HEK293 (cell line): ENCODE data around the gene TMF1.
A peak's percentile ranks its signal among the peaks of the same experiment; 100 is the strongest.

Source experiments
- FEZF1 ChIP-seq: fragments of 450-650 bp; formaldehyde crosslinking; IDR thresholded peaks from 2 replicates; pipeline ENCODE4 v1.5.1; 2016; ENCODE audit warnings: missing biosample characterization, missing genetic modification characterization
- GFI1B ChIP-seq: fragments of 450-650 bp; formaldehyde crosslinking; IDR thresholded peaks from 2 replicates; pipeline ENCODE4 v1.5.1; 2016; ENCODE audit warnings: missing biosample characterization, missing genetic modification characterization
- IKZF3 ChIP-seq: fragments of 450-650 bp; IDR thresholded peaks from 2 replicates; pipeline ENCODE4 v1.5.0; 2018; ENCODE audit warnings: missing biosample characterization, mild to moderate bottlenecking, missing genetic modification characterization, moderate library complexity
- OSR2 ChIP-seq: fragments of 450-650 bp; formaldehyde crosslinking; IDR thresholded peaks from 2 replicates; pipeline ENCODE4 v1.5.1; 2016; ENCODE audit warnings: missing biosample characterization, missing genetic modification characterization
- PRDM1 ChIP-seq: fragments of 450-650 bp; formaldehyde crosslinking; IDR thresholded peaks from 2 replicates; pipeline ENCODE4; 2016; ENCODE audit warnings: missing biosample characterization, missing genetic modification characterization
- RBAK ChIP-seq: fragments of 450-650 bp; formaldehyde crosslinking; IDR thresholded peaks from 2 replicates; pipeline ENCODE4 v1.5.1; 2016; ENCODE audit warnings: missing biosample characterization, missing genetic modification characterization
- SP3 ChIP-seq: fragments of 450-650 bp; formaldehyde crosslinking; IDR thresholded peaks from 2 replicates; pipeline ENCODE4 v1.5.1; 2016; ENCODE audit warnings: missing biosample characterization, missing genetic modification characterization
- WT1 ChIP-seq: fragments of 450-650 bp; formaldehyde crosslinking; IDR thresholded peaks from 2 replicates; pipeline ENCODE4 v1.5.1; 2016; ENCODE audit warnings: missing biosample characterization, missing genetic modification characterization
- ZBTB8A ChIP-seq: fragments of 450-650 bp; formaldehyde crosslinking; IDR thresholded peaks from 2 replicates; pipeline ENCODE4 v1.5.1; 2016; ENCODE audit warnings: missing biosample characterization, missing genetic modification characterization
- ZFP37 ChIP-seq: fragments of 450-650 bp; formaldehyde crosslinking; IDR thresholded peaks from 2 replicates; pipeline ENCODE4 v1.5.1; 2016; ENCODE audit warnings: missing biosample characterization, missing genetic modification characterization
- ZNF114 ChIP-seq: fragments of 450-650 bp; formaldehyde crosslinking; IDR thresholded peaks from 2 replicates; pipeline ENCODE4 v1.5.0; 2017; ENCODE audit warnings: missing biosample characterization, missing genetic modification characterization
- ZNF169 ChIP-seq: fragments of 450-650 bp; formaldehyde crosslinking; IDR thresholded peaks from 2 replicates; pipeline ENCODE4 v1.5.1; 2016; ENCODE audit warnings: missing biosample characterization, missing genetic modification characterization
- ZNF214 ChIP-seq: fragments of 450-650 bp; formaldehyde crosslinking; IDR thresholded peaks from 2 replicates; pipeline ENCODE4 v1.5.1; 2017; ENCODE audit warnings: missing biosample characterization, mild to moderate bottlenecking, missing genetic modification characterization, borderline replicate concordance
- ZNF239 ChIP-seq: fragments of 450-650 bp; formaldehyde crosslinking; IDR thresholded peaks from 2 replicates; pipeline ENCODE4 v1.5.1; 2016; ENCODE audit warnings: missing biosample characterization, missing genetic modification characterization
- ZNF324 ChIP-seq: fragments of 450-650 bp; formaldehyde crosslinking; IDR thresholded peaks from 2 replicates; pipeline ENCODE4 v1.5.1; 2016; ENCODE audit warnings: missing biosample characterization, missing genetic modification characterization
- ZNF423 ChIP-seq: fragments of 450-650 bp; formaldehyde crosslinking; IDR thresholded peaks from 2 replicates; pipeline ENCODE4 v1.5.1; 2016; ENCODE audit warnings: missing biosample characterization, missing genetic modification characterization
- ZNF48 ChIP-seq: fragments of 450-650 bp; formaldehyde crosslinking; IDR thresholded peaks from 2 replicates; pipeline ENCODE4 v1.5.1; 2016; ENCODE audit warnings: missing biosample characterization, missing genetic modification characterization
- ZNF510 ChIP-seq: fragments of 450-650 bp; formaldehyde crosslinking; IDR thresholded peaks from 2 replicates; pipeline ENCODE4 v1.5.1; 2018; ENCODE audit warnings: mild to moderate bottlenecking, missing genetic modification characterization, missing biosample characterization; ENCODE audit not compliant: insufficient replicate concordance
- ZNF600 ChIP-seq: fragments of 450-650 bp; formaldehyde crosslinking; IDR thresholded peaks from 2 replicates; pipeline ENCODE4 v1.5.1; 2016; ENCODE audit warnings: missing biosample characterization, missing genetic modification characterization
- ZNF623 ChIP-seq: fragments of 450-650 bp; formaldehyde crosslinking; IDR thresholded peaks from 2 replicates; pipeline ENCODE4 v1.5.1; 2016; ENCODE audit warnings: missing biosample characterization, missing genetic modification characterization
- ZNF768 ChIP-seq: fragments of 450-650 bp; formaldehyde crosslinking; IDR thresholded peaks from 2 replicates; pipeline ENCODE4 v1.5.1; 2018; ENCODE audit warnings: missing biosample characterization, mild to moderate bottlenecking, missing genetic modification characterization
- ZSCAN16 ChIP-seq: fragments of 450-650 bp; formaldehyde crosslinking; IDR thresholded peaks from 2 replicates; pipeline ENCODE4 v1.5.1; 2016; ENCODE audit warnings: missing biosample characterization, missing genetic modification characterization
- ZSCAN30 ChIP-seq: fragments of 450-650 bp; IDR thresholded peaks from 2 replicates; pipeline ENCODE4 v1.5.1; 2018; ENCODE audit warnings: missing biosample characterization, mild to moderate bottlenecking, missing genetic modification characterization, moderate library complexity
- TF ChIP-seq, protein P1 (sequence below): sonication (generic); formaldehyde crosslinking; IDR thresholded peaks from 2 replicates; pipeline ENCODE4 v1.8.1; 2022; ENCODE audit warnings: mild to moderate bottlenecking, moderate library complexity, missing genetic modification reagents
- TF ChIP-seq, protein P2 (sequence below): fragments of 450-650 bp; formaldehyde crosslinking; IDR thresholded peaks from 2 replicates; pipeline ENCODE4 v1.5.1; 2016; ENCODE audit warnings: missing biosample characterization, missing genetic modification characterization
- TF ChIP-seq, protein P3 (sequence below): fragments of 450-650 bp; formaldehyde crosslinking; IDR thresholded peaks from 2 replicates; pipeline ENCODE4 v1.5.1; 2017; ENCODE audit warnings: missing biosample characterization, missing genetic modification characterization
- TF ChIP-seq, protein P4 (sequence below): fragments of 450-650 bp; formaldehyde crosslinking; IDR thresholded peaks from 2 replicates; pipeline ENCODE4 v1.5.1; 2016; ENCODE audit warnings: missing biosample characterization, missing genetic modification characterization
- TF ChIP-seq, protein P5 (sequence below): fragments of 450-650 bp; formaldehyde crosslinking; IDR thresholded peaks from 2 replicates; pipeline ENCODE4 v1.5.1; 2016; ENCODE audit warnings: missing biosample characterization, missing genetic modification characterization
- TF ChIP-seq, protein P6 (sequence below): fragments of 450-650 bp; formaldehyde crosslinking; IDR thresholded peaks from 2 replicates; pipeline ENCODE4 v1.5.1; 2016; ENCODE audit warnings: missing biosample characterization, missing genetic modification characterization, low read depth
- TF ChIP-seq, protein P7 (sequence below): fragments of 450-650 bp; formaldehyde crosslinking; IDR thresholded peaks from 2 replicates; pipeline ENCODE4 v1.5.1; 2016; ENCODE audit warnings: missing biosample characterization, missing genetic modification characterization, borderline replicate concordance

The TMF1 gene

DNA sequence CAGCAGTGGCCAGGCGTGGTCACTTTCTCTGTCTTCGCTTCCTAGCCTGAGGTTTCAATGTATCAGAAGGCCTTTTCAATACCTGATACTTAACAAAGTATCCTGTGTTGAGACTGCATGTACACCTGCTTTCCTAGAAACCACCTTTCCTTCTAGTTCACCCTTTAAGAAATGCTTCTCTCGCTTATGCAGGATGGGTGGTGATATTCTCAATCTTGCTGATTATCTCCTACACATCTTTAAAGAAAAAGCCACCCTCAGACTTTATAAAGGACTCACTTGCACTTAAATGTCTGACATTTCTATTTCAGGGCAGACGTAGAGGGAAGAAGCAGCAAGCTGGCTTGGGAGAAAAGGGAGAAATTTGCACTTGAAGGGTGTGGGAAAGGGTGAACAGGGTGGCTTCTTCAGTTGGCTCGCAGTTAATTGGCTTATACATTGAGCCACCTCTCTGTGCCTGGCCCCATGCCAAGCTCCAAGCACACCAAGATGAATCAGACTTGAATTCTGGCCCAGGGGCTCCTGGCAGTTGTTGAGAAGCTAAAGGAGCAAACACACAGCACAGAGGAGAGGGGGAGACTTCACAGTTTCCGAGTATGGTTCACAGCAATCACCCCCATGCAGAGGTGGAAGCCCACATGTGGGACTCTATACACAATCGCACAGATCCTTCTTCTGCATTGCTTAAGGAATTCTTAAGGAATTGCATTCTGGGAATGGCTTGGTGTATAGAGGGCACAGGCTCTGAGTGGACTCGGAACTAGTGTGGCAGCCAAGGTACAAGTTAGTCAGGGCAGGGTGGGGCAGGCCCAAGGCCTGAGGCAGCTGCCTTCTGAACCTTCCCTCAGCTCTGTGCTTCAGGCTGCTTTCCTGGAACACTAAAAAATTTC is 33.9 kb upstream of the TMF1 start (continued):
- TF ChIP-seq, protein P1, sequence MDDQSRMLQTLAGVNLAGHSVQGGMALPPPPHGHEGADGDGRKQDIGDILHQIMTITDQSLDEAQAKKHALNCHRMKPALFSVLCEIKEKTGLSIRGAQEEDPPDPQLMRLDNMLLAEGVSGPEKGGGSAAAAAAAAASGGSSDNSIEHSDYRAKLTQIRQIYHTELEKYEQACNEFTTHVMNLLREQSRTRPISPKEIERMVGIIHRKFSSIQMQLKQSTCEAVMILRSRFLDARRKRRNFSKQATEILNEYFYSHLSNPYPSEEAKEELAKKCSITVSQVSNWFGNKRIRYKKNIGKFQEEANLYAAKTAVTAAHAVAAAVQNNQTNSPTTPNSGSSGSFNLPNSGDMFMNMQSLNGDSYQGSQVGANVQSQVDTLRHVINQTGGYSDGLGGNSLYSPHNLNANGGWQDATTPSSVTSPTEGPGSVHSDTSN (CRISPR knock-in tag) = no peak
- TF ChIP-seq ZNF214 (tag by site-specific recombination) (no peak), ZSCAN16 (tag by site-specific recombination) (no peak), ZNF114 (tag by site-specific recombination) (no peak), FEZF1 (peak; percentile 14; the same call in 1 of the 2 replicates), GFI1B (no peak), SP3 (tag by site-specific recombination) (no peak), RBAK (tag by site-specific recombination) (no peak), PRDM1 (no peak), ZNF239 (tag by site-specific recombination) (no peak), ZNF623 (tag by site-specific recombination) (no peak), ZNF510 (no peak), ZNF169 (tag by site-specific recombination) (no peak), ZNF423 (tag by site-specific recombination) (no peak), ZNF324 (tag by site-specific recombination) (no peak), OSR2 (peak; percentile 85), WT1 (tag by site-specific recombination) (no peak), ZNF48 (tag by site-specific recombination) (no peak), ZNF600 (tag by site-specific recombination) (0 out of 2 replicates have a peak, but pooled peaks have one; percentile 24), ZBTB8A (tag by site-specific recombination) (no peak), ZNF768 (no peak), ZSCAN30 (tag by site-specific recombination) (0 out of 2 replicates have a peak, but pooled peaks have one; percentile 11), IKZF3 (tag by site-specific recombination) (no peak), ZFP37 (peak; percentile 36; the same call in 1 of the 2 replicates)
- TF ChIP-seq, protein P2, sequence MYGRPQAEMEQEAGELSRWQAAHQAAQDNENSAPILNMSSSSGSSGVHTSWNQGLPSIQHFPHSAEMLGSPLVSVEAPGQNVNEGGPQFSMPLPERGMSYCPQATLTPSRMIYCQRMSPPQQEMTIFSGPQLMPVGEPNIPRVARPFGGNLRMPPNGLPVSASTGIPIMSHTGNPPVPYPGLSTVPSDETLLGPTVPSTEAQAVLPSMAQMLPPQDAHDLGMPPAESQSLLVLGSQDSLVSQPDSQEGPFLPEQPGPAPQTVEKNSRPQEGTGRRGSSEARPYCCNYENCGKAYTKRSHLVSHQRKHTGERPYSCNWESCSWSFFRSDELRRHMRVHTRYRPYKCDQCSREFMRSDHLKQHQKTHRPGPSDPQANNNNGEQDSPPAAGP (tag by site-specific recombination) = no peak
- TF ChIP-seq, protein P3, sequence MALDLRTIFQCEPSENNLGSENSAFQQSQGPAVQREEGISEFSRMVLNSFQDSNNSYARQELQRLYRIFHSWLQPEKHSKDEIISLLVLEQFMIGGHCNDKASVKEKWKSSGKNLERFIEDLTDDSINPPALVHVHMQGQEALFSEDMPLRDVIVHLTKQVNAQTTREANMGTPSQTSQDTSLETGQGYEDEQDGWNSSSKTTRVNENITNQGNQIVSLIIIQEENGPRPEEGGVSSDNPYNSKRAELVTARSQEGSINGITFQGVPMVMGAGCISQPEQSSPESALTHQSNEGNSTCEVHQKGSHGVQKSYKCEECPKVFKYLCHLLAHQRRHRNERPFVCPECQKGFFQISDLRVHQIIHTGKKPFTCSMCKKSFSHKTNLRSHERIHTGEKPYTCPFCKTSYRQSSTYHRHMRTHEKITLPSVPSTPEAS (tag by site-specific recombination) = no peak
- TF ChIP-seq, protein P4, sequence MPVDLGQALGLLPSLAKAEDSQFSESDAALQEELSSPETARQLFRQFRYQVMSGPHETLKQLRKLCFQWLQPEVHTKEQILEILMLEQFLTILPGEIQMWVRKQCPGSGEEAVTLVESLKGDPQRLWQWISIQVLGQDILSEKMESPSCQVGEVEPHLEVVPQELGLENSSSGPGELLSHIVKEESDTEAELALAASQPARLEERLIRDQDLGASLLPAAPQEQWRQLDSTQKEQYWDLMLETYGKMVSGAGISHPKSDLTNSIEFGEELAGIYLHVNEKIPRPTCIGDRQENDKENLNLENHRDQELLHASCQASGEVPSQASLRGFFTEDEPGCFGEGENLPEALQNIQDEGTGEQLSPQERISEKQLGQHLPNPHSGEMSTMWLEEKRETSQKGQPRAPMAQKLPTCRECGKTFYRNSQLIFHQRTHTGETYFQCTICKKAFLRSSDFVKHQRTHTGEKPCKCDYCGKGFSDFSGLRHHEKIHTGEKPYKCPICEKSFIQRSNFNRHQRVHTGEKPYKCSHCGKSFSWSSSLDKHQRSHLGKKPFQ (tag by site-specific recombination) = peak; percentile 73
- TF ChIP-seq, protein P5, sequence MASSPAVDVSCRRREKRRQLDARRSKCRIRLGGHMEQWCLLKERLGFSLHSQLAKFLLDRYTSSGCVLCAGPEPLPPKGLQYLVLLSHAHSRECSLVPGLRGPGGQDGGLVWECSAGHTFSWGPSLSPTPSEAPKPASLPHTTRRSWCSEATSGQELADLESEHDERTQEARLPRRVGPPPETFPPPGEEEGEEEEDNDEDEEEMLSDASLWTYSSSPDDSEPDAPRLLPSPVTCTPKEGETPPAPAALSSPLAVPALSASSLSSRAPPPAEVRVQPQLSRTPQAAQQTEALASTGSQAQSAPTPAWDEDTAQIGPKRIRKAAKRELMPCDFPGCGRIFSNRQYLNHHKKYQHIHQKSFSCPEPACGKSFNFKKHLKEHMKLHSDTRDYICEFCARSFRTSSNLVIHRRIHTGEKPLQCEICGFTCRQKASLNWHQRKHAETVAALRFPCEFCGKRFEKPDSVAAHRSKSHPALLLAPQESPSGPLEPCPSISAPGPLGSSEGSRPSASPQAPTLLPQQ (tag by site-specific recombination) = 0 out of 2 replicates have a peak, but pooled peaks have one; percentile 3
- TF ChIP-seq, protein P6, sequence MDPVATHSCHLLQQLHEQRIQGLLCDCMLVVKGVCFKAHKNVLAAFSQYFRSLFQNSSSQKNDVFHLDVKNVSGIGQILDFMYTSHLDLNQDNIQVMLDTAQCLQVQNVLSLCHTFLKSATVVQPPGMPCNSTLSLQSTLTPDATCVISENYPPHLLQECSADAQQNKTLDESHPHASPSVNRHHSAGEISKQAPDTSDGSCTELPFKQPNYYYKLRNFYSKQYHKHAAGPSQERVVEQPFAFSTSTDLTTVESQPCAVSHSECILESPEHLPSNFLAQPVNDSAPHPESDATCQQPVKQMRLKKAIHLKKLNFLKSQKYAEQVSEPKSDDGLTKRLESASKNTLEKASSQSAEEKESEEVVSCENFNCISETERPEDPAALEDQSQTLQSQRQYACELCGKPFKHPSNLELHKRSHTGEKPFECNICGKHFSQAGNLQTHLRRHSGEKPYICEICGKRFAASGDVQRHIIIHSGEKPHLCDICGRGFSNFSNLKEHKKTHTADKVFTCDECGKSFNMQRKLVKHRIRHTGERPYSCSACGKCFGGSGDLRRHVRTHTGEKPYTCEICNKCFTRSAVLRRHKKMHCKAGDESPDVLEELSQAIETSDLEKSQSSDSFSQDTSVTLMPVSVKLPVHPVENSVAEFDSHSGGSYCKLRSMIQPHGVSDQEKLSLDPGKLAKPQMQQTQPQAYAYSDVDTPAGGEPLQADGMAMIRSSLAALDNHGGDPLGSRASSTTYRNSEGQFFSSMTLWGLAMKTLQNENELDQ (tag by site-specific recombination) = no peak
- TF ChIP-seq, protein P7, sequence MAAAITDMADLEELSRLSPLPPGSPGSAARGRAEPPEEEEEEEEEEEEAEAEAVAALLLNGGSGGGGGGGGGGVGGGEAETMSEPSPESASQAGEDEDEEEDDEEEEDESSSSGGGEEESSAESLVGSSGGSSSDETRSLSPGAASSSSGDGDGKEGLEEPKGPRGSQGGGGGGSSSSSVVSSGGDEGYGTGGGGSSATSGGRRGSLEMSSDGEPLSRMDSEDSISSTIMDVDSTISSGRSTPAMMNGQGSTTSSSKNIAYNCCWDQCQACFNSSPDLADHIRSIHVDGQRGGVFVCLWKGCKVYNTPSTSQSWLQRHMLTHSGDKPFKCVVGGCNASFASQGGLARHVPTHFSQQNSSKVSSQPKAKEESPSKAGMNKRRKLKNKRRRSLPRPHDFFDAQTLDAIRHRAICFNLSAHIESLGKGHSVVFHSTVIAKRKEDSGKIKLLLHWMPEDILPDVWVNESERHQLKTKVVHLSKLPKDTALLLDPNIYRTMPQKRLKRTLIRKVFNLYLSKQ (tag by site-specific recombination) = no peak
